Adrenal gland (tissue), 5 donors: Measurements from ENCODE around the gene COMT.

ENCODE experiments used
- CTCF ChIP-seq, 6 experiments: fragments of 450-650 bp in 4 of 6; fragments of 200-600 bp in 2 of 6; sonication (generic) in 1 of 6; IDR thresholded peaks; 1 replicate in 5 of 6; 2 replicates in 1 of 6; pipeline versions ENCODE4 v1.5.1 to v1.8.0; 2016 to 2021; ENCODE audit warnings: antibody characterized with exemption in 6 of 6, mild to moderate bottlenecking in 2 of 6, moderate library complexity in 1 of 6
- POLR2A ChIP-seq, 2 donors: fragments of 450-650 bp; IDR thresholded peaks; one replicate each; pipeline ENCODE4 v1.6.1; 2017; ENCODE audit warnings: antibody characterized with exemption in 2 of 2, mild to moderate bottlenecking in 2 of 2, moderate library complexity in 1 of 2
- donor health status: DM: no; HTN: no; CAD: no.

GRCh38 chr22:20001082-20001638 is 59.6 kb downstream of the COMT start:
- TF ChIP-seq CTCF (IDR thresholded peaks at IDR 0.05) (no peak), POLR2A (IDR thresholded peaks at IDR 0.05) (no peak)
